Bronchial epithelial cell (primary cell): ENCODE data around the gene MS4A18. TPM values are rescaled to one million over a fixed set of nuclear protein-coding genes. Genes with fewer than 3 reads are reported as not detected.
"Not testable (repeated sequence)": the region's sequence is repeated elsewhere in the genome, so short reads cannot be mapped to it uniquely, and the experiment has no call there.

Experiments used
- DNase-seq: peaks from one replicate; pipeline ENCODE4 v3.0.0-alpha.2; 2010; ENCODE audit warnings: low read depth
- FAIRE-seq: peaks from 2 replicates; lab custom pipeline; 2011; peaks lifted over from hg19 to GRCh38; lab: Jason Lieb, UNC
- H3K27me3 ChIP-seq: 2 replicates; pipeline ENCODE4 v1.5.1; 2011; ENCODE audit warnings: low read length; ENCODE audit not compliant: control insufficient read depth, insufficient read depth
- H3K36me3 ChIP-seq: 2 replicates; pipeline ENCODE4 v1.5.1; 2011; ENCODE audit warnings: low read length; ENCODE audit not compliant: control insufficient read depth, insufficient read depth
- H3K4me3 ChIP-seq: 2 replicates; pipeline ENCODE4 v1.5.1; 2011; ENCODE audit warnings: mild to moderate bottlenecking, low read depth, low read length, control low read depth
- total RNA-seq: library from RNA; depleted of rRNA; stranded (reverse); fragments of >200 nt; gene quantifications from 2 replicates; pipeline ENCODE4 v1.2.1, GENCODE V29; 2014
- TF ChIP-seq, protein P1 (sequence below): IDR thresholded peaks from 2 replicates; pipeline ENCODE4 v1.5.1; 2011; ENCODE audit warnings: mild to moderate bottlenecking, moderate library complexity, low read length, control low read depth, inconsistent platforms; ENCODE audit not compliant: insufficient read depth, severe bottlenecking

Gene MS4A18
- total RNA-seq, 1 donor from 2014 or later = not detected

- no peaks in the 10 kb centered on the region for H3K27me3 ChIP-seq
- TF ChIP-seq, protein P1, sequence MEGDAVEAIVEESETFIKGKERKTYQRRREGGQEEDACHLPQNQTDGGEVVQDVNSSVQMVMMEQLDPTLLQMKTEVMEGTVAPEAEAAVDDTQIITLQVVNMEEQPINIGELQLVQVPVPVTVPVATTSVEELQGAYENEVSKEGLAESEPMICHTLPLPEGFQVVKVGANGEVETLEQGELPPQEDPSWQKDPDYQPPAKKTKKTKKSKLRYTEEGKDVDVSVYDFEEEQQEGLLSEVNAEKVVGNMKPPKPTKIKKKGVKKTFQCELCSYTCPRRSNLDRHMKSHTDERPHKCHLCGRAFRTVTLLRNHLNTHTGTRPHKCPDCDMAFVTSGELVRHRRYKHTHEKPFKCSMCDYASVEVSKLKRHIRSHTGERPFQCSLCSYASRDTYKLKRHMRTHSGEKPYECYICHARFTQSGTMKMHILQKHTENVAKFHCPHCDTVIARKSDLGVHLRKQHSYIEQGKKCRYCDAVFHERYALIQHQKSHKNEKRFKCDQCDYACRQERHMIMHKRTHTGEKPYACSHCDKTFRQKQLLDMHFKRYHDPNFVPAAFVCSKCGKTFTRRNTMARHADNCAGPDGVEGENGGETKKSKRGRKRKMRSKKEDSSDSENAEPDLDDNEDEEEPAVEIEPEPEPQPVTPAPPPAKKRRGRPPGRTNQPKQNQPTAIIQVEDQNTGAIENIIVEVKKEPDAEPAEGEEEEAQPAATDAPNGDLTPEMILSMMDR = peak; percentile 6
- DNase-seq (no peak), FAIRE-seq (peak; percentile 62)
- no peaks in the 10 kb centered on the region for H3K36me3 ChIP-seq
- no peak overlapping the region for H3K4me3 ChIP-seq
These were observed 14.0 kb upstream of the MS4A18 start for GRCh38 chr11:60710482-60710881.

DNA sequence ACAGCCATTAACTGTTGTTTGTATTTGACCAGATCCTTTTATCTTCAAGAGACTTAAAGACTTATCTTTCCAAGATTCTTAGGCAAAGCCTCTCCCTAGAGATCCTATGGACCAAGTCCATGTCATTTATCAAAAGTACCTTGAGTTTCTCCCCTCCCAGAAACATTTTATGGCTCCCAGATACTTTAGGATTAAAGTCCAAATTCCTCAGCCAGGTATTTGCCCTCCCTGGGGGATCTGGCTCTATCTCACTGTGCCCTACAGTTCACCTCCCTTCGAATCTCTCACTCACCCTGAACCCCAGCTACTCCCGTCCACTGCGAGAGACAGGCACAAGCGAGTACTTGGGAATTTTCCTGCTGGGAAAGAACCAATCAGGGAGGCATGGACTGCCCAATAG lies 13.2 kb upstream of the MS4A18 start:
- DNase-seq = no peak
- TF ChIP-seq, protein P1 = no peak
- no peaks in the 10 kb centered on the region for H3K27me3 ChIP-seq
- H3K36me3 ChIP-seq = no peaks in the 10 kb centered on the region
- no peak for FAIRE-seq
- no peak overlapping the region for H3K4me3 ChIP-seq

GRCh38 chr11:60713423-60713822 lies 11.1 kb upstream of the MS4A18 start:
- H3K36me3 ChIP-seq, DNase-seq, FAIRE-seq, H3K4me3 ChIP-seq, H3K27me3 ChIP-seq: not testable (repeated sequence)

DNA sequence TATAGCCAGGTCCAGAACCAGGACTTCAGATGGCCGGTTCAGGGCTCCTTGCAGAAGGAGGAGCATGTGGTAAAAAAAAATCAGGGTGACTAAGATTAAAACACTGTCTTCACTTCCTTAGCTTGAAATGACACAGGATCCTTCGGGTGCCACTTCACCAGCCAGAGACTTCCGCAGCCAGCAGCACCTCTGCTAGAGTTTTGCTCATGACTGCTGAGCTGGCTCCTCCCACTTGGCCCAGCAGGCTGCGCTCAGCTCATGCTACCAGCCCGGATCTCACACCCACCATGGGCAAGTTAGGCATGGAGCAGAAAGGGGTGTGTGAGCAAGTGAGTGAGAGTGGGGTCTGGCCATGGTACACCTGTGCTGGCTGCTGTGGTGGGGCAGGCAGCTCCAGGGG lies 6.6 kb upstream of the MS4A18 start:
- no peak for FAIRE-seq
- Histone ChIP-seq H3K36me3 (no peaks in the 10 kb centered on the region), H3K27me3 (no peaks in the 10 kb centered on the region), H3K4me3 (no peak overlapping the region)
- TF ChIP-seq, protein P1 = no peak
- no peak for DNase-seq

DNA sequence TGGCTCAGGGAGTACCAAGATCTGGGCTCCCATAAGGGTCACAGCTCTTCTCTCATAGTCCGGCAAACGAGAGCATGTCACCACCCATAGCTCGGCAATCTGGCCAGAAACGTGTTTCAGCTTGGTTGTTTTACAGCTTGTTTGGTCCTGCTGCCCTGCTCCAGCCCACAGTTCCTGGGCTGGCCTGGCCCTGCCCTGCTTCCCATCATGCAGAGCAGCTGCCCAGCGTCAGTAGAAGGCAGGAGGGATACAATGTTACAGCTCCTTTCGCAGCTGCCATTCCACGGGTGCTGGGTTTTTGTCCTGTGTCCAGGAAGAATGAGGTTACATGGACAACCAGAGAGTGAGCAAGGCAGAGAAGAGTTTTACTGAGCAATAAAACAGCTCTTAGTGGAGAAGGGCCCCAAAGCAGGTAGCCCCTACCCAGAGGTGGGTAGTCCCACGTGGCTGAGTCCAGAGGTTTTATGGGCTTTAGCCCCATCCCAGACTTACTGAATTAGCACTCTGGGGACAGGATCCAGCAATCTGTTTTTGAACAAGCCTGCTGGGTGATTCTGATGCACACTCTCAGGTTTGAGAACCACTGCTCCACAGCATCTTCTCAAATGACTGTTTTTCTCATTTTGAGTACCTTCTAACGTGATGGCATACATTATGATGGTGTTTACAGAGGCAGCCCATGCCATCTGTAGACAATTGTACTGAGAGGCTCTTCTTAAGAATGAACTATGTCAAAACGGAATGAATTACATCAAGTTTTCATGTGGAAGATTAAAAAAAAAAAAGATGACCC lies 5.8 kb upstream of the MS4A18 start:
- TF ChIP-seq, protein P1 = no peak
- DNase-seq (no peak), FAIRE-seq (no peak)
- Histone ChIP-seq H3K4me3 (no peak overlapping the region), H3K27me3 (no peaks in the 10 kb centered on the region), H3K36me3 (no peaks in the 10 kb centered on the region)

DNA sequence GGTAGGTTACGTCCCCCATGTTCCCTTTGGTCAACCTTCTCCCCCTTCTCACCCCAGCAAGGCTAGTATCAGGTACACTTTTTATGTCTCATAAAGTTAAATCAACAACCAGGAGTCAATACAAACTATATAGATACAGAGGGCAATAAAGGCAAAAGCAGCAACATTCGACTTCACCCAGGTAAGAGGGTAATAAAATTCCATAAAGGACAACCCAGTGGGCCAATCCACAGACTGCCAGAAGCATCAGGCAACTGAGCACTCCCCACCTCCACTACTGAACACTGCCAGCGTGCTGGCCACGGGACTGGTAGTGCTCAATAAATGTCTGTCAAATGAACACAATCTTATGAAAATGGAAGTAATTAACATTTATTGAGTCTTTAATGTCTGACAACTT lies 5.1 kb upstream of the MS4A18 start:
- H3K27me3 ChIP-seq = no peaks in the 10 kb centered on the region
- no peaks in the 10 kb centered on the region for H3K36me3 ChIP-seq
- FAIRE-seq = no peak
- TF ChIP-seq, protein P1 = no peak
- no peak for DNase-seq
- no peak overlapping the region for H3K4me3 ChIP-seq
